ENCODE measurements around the gene FOXP2.

FOXP2 gene

GRCh38 chr7:114414156-114415063 lies at the start of gene FOXP2:
Gene FOXP2 (plus strand): TSS chr7:114414815. CDS start chr7:114426512, 11,697 bp downstream.
- no peak for DNase-seq

GRCh38 chr7:114365791-114366190 lies 48.8 kb upstream of the FOXP2 start:
- no peaks in the 10 kb centered on the region for H3K79me2 ChIP-seq (ENCODE audit: insufficient read depth, low read length)
- H3K27ac ChIP-seq (ENCODE audit: low read length): no peak overlapping the region
- H3K9ac ChIP-seq (ENCODE audit: low read depth, low read length): no peak overlapping the region
- no peak for ATAC-seq (ENCODE audit: insufficient read depth, low read depth)
- H3K27me3 ChIP-seq (ENCODE audit: insufficient read depth, low read length, poor library complexity): no peaks in the 10 kb centered on the region
- H3K36me3 ChIP-seq (ENCODE audit: insufficient read depth, low read length): no peaks in the 10 kb centered on the region
- no peaks in the 10 kb centered on the region for H3K9me3 ChIP-seq (ENCODE audit: insufficient read depth, low read length, severe bottlenecking)
- no peaks in the 10 kb centered on the region for H3K4me1 ChIP-seq (ENCODE audit: insufficient read depth, low read length)
- H4K20me1 ChIP-seq (ENCODE audit: insufficient read depth, low read length): no peaks in the 10 kb centered on the region
- H3K4me2 ChIP-seq (ENCODE audit: insufficient read depth, low read length): no peak overlapping the region
- DNase-seq: no peak
- H3K4me3 ChIP-seq (ENCODE audit: low read depth in 1 of 2, low read length in 2 of 2): no peak overlapping the region
- no peak overlapping the region for H2AFZ ChIP-seq (ENCODE audit: low read depth, low read length)
- TF ChIP-seq EZH2 (IDR thresholded peaks at IDR 0.05; ENCODE audit: borderline replicate concordance, low read depth, low read length, severe bottlenecking) (no peak), CTCF (IDR thresholded peaks at IDR 0.05; ENCODE audit: borderline replicate concordance, extremely low read depth, low read length, poor library complexity, severe bottlenecking) (no peak)

More at GRCh38 chr7:114414156-114415063, at the start of gene FOXP2:
- no peak for TF ChIP-seq EZH2 (IDR thresholded peaks at IDR 0.05; ENCODE audit: borderline replicate concordance, low read depth, low read length, severe bottlenecking)
- no peak for TF ChIP-seq CTCF (IDR thresholded peaks at IDR 0.05; ENCODE audit: borderline replicate concordance, extremely low read depth, low read length, poor library complexity, severe bottlenecking)
- H3K4me3 ChIP-seq (ENCODE audit: low read depth in 1 of 2, low read length in 2 of 2): no peak within 1 kb of the TSS
- peaks cover 30% of the 10 kb centered on the region for H3K27me3 ChIP-seq (ENCODE audit: insufficient read depth, low read length, poor library complexity)
- no peaks in the 10 kb centered on the region for H3K4me1 ChIP-seq (ENCODE audit: insufficient read depth, low read length)
- no peak within 1 kb of the TSS for H2AFZ ChIP-seq (ENCODE audit: low read depth, low read length)
- H3K9ac ChIP-seq (ENCODE audit: low read depth, low read length): no peak within 1 kb of the TSS
- no peaks in the 10 kb centered on the region for H3K79me2 ChIP-seq (ENCODE audit: insufficient read depth, low read length)
- H3K4me2 ChIP-seq (ENCODE audit: insufficient read depth, low read length): no peak within 1 kb of the TSS
- no peaks in the 10 kb centered on the region for H3K9me3 ChIP-seq (ENCODE audit: insufficient read depth, low read length, severe bottlenecking)
- H3K27ac ChIP-seq (ENCODE audit: low read length): no peak within 1 kb of the TSS
- H4K20me1 ChIP-seq (ENCODE audit: insufficient read depth, low read length): no peaks in the 10 kb centered on the region
- peak; percentile 53; the same call in 2 of the 3 replicates for ATAC-seq (ENCODE audit: insufficient read depth, low read depth)
- no peaks in the 10 kb centered on the region for H3K36me3 ChIP-seq (ENCODE audit: insufficient read depth, low read length)

GRCh38 chr7:114368492-114368891 lies 46.1 kb upstream of the FOXP2 start:
- Histone ChIP-seq H3K27ac (ENCODE audit: low read length) (no peak overlapping the region), H3K4me2 (ENCODE audit: insufficient read depth, low read length) (no peak overlapping the region), H3K27me3 (ENCODE audit: insufficient read depth, low read length, poor library complexity) (no peaks in the 10 kb centered on the region), H3K4me3 (ENCODE audit: low read depth in 1 of 2, low read length in 2 of 2) (no peak overlapping the region), H3K4me1 (ENCODE audit: insufficient read depth, low read length) (no peaks in the 10 kb centered on the region), H4K20me1 (ENCODE audit: insufficient read depth, low read length) (no peaks in the 10 kb centered on the region), H3K9ac (ENCODE audit: low read depth, low read length) (no peak overlapping the region), H3K79me2 (ENCODE audit: insufficient read depth, low read length) (no peaks in the 10 kb centered on the region), H3K9me3 (ENCODE audit: insufficient read depth, low read length, severe bottlenecking) (no peaks in the 10 kb centered on the region), H2AFZ (ENCODE audit: low read depth, low read length) (no peak overlapping the region; the same call in 1 of the 2 replicates), H3K36me3 (ENCODE audit: insufficient read depth, low read length) (no peaks in the 10 kb centered on the region)
- DNase-seq (no peak), ATAC-seq (ENCODE audit: insufficient read depth, low read depth) (no peak)
- TF ChIP-seq CTCF (IDR thresholded peaks at IDR 0.05; ENCODE audit: borderline replicate concordance, extremely low read depth, low read length, poor library complexity, severe bottlenecking) (no peak), EZH2 (IDR thresholded peaks at IDR 0.05; ENCODE audit: borderline replicate concordance, low read depth, low read length, severe bottlenecking) (no peak)
